ENCODE data around the gene PRKCB.

DNA sequence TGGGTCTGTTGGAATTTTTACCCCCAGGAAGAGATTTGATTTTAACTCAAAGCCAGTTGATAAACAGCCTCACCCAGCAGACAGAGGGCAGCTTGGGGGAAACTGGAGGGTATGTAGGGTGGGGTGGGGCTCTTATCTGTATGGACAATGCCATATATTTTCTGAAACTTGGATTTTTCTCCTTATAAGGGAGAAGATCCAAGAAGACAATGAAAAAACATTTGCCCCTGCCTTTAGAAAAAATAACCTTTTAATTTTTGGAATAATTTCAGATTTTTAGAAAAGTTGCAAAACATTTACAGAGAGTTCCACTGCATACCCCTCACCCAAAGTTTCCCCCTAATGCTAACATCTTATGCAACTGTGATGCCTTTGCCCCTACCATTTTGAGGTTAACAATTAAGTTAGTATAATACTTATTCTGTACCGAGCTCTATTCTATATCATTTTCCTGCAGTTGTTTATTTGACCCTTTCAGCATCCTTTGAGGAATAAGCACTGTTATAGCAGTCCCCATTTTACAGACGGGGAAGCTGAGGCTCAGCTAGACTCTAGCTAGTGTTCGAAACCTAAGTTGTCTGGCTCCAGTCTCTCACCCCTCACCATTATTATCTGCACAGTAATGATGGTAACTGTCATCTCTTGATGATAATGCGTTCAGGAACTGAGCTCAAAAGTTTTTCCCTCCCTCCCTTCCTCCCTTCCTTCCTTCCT is 66.4 kb downstream of the PRKCB start:
- TF ChIP-seq, protein P1, sequence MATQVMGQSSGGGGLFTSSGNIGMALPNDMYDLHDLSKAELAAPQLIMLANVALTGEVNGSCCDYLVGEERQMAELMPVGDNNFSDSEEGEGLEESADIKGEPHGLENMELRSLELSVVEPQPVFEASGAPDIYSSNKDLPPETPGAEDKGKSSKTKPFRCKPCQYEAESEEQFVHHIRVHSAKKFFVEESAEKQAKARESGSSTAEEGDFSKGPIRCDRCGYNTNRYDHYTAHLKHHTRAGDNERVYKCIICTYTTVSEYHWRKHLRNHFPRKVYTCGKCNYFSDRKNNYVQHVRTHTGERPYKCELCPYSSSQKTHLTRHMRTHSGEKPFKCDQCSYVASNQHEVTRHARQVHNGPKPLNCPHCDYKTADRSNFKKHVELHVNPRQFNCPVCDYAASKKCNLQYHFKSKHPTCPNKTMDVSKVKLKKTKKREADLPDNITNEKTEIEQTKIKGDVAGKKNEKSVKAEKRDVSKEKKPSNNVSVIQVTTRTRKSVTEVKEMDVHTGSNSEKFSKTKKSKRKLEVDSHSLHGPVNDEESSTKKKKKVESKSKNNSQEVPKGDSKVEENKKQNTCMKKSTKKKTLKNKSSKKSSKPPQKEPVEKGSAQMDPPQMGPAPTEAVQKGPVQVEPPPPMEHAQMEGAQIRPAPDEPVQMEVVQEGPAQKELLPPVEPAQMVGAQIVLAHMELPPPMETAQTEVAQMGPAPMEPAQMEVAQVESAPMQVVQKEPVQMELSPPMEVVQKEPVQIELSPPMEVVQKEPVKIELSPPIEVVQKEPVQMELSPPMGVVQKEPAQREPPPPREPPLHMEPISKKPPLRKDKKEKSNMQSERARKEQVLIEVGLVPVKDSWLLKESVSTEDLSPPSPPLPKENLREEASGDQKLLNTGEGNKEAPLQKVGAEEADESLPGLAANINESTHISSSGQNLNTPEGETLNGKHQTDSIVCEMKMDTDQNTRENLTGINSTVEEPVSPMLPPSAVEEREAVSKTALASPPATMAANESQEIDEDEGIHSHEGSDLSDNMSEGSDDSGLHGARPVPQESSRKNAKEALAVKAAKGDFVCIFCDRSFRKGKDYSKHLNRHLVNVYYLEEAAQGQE (IDR thresholded peaks at IDR 0.05; ENCODE audit: insufficient read depth in 1 of 2, low read depth in 2 of 2, low read length in 2 of 2), result no peak
- no peak for TF ChIP-seq SIN3A (IDR thresholded peaks at IDR 0.05; ENCODE audit: borderline replicate concordance, insufficient read depth, low read length)

Data from PFSK-1 (cell line).